ENCODE results near the gene HOXD10. TPM values are rescaled to one million over a fixed set of nuclear protein-coding genes. Genes with fewer than 3 reads are reported as not detected.
A peak's percentile ranks its signal among the peaks of the same experiment; 100 is the strongest.

The HOXD10 gene
- total RNA-seq, 1 donor from 2014 or later = 19.6 TPM

DNA sequence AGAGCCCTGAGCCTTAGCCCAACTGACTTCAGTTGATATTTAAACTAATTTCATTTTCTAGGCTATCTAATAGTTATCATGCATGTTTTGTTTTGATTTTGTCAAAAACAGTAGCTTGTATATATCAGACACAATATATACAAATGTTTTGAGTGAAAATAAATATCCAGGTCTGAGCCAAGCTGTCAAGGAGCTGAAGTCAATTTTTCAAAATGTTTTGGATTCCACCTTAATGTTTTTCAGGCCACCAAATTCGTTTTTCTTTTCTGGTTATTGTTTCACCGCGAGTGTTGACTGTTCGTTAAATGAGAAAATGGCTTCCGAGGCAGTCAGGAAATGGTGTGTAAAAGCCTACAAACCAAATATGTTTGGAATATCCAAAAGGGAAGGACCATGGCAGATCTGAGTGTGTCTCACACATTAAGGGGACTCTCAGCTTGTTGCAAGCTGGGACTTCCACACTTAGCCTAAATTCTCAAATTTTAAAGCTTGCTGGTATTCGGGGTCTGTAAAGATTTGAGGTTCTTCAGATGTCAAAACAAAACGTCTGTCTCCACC lies 14.2 kb upstream of the HOXD10 start:
- intact Hi-C loops (cut with DNase I) = no loop called here
- Histone ChIP-seq H3K27ac (peak overlapping the region; percentile 82), H3K4me3 (no peak overlapping the region), H3K36me3 (no peaks in the 10 kb centered on the region), H3K4me1 (peaks cover 63% of the 10 kb centered on the region), H3K9me3 (no peaks in the 10 kb centered on the region), H3K27me3 (no peaks in the 10 kb centered on the region)
- TF ChIP-seq, protein P1, sequence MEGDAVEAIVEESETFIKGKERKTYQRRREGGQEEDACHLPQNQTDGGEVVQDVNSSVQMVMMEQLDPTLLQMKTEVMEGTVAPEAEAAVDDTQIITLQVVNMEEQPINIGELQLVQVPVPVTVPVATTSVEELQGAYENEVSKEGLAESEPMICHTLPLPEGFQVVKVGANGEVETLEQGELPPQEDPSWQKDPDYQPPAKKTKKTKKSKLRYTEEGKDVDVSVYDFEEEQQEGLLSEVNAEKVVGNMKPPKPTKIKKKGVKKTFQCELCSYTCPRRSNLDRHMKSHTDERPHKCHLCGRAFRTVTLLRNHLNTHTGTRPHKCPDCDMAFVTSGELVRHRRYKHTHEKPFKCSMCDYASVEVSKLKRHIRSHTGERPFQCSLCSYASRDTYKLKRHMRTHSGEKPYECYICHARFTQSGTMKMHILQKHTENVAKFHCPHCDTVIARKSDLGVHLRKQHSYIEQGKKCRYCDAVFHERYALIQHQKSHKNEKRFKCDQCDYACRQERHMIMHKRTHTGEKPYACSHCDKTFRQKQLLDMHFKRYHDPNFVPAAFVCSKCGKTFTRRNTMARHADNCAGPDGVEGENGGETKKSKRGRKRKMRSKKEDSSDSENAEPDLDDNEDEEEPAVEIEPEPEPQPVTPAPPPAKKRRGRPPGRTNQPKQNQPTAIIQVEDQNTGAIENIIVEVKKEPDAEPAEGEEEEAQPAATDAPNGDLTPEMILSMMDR (IDR thresholded peaks at IDR 0.05) = no peak
- TF ChIP-seq POLR2AphosphoS5 (IDR thresholded peaks at IDR 0.05; ENCODE audit: insufficient read depth in 1 of 2, low read depth in 1 of 2) (no peak), POLR2A (IDR thresholded peaks at IDR 0.05) (no peak)
- no peak for DNase-seq (ENCODE audit: extremely low spot score in 2 of 2)

DNA sequence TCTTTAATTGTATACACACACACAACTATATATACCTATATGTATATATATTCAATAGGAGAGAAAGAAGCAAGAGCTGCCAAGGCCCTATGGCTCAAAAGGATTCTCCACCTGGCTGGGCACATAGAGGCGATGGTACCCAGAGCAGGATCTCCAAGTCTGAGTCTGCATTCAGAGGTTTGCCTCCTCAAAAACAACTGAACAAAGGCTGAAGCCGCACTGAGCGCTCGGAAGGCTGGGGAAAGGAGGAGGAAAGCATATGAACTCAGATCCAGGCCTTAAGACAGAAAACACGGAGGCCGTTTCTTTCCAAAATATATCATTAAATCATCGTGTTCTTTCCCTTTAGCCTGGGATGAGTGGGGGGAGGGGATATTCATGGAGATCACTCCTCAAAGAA lies 13.4 kb upstream of the HOXD10 start:
- no peaks in the 10 kb centered on the region for H3K9me3 ChIP-seq
- peaks cover 58% of the 10 kb centered on the region for H3K4me1 ChIP-seq
- intact Hi-C loops (cut with DNase I) = no loop called here
- TF ChIP-seq POLR2AphosphoS5 (IDR thresholded peaks at IDR 0.05; ENCODE audit: insufficient read depth in 1 of 2, low read depth in 1 of 2) (no peak), POLR2A (IDR thresholded peaks at IDR 0.05) (no peak)
- TF ChIP-seq, protein P1 (IDR thresholded peaks at IDR 0.05) = no peak
- DNase-seq (ENCODE audit: extremely low spot score in 2 of 2) = no peak
- no peaks in the 10 kb centered on the region for H3K27me3 ChIP-seq
- peak overlapping the region; percentile 82 for H3K27ac ChIP-seq
- no peaks in the 10 kb centered on the region for H3K36me3 ChIP-seq
- H3K4me3 ChIP-seq = peak overlapping the region; percentile 21 to 54

DNA sequence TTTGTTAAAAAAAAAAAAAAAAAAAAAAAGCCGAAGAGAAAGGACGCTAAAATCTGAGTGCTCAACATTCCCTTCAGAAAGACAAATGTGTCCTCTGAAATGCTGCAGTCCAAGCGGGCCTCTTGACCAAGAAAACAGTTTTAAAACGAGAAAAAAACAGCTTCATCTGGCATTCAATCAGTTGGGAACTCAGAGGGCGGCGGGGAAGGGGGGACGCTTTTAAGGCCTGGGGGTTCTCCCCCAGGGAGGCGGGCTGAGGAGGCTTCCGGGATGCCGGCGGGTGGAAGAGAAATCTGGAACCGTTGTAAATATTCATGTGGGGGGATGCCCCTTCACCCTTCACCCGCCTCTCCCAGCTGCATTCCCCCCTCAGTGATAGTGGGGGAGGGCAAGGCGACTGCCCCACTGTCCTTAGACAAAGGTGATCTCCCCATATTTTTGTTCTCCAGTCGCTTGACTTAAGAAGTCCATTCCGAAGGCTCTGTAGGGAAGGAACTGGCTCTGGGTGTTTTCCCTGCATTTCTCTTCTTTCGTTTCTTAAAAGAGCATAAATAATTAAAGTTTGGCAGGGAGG lies 12.7 kb upstream of the HOXD10 start:
- Histone ChIP-seq H3K36me3 (no peaks in the 10 kb centered on the region), H3K4me1 (peaks cover 59% of the 10 kb centered on the region), H3K9me3 (no peaks in the 10 kb centered on the region), H3K4me3 (peak overlapping the region; percentile 54 to 59), H3K27ac (peak overlapping the region; percentile 82), H3K27me3 (no peaks in the 10 kb centered on the region)
- peak in 1 of 2 donors; percentile 53 for TF ChIP-seq POLR2AphosphoS5 (IDR thresholded peaks at IDR 0.05; ENCODE audit: insufficient read depth in 1 of 2, low read depth in 1 of 2)
- TF ChIP-seq, protein P1 (IDR thresholded peaks at IDR 0.05) = no peak
- intact Hi-C loops (cut with DNase I) = no loop called here
- no peak for DNase-seq (ENCODE audit: extremely low spot score in 2 of 2)

DNA sequence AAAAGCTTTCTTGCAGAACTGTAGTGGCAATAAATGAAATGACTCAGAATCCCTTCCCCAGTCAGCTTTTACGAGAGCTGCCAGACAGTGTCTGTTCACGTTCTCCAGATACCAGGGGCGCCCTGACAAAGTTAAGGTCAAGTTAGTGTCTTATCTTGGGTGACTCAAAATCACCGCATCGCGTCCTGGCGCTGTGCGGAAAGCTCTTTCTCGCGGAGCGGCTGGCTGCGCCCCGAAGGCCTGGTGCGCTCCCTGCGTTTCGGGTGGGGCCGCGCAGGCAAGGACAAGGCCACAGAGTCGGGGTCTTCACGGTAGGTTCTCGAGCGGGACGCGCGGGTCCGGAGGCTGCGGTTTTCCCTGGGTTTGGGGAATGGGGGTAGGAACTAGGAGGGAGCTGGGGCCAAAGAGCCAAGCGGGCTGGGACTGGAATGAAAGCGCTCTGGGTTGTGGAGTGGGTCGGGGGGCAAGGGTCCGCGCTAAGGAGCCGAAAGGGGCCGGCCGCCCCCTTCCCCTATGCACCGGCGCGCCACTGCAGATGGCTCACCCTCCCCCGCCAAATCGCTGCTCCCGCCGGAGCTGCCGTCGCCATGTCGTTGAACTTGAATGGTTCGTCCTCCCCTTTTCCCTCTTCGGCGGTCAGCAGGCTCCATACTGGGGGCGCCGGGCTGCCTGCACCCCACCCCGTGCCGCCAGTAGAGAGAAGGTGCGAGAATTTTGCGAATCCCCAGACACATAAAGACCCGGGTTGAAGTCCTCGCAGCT lies 12.1 kb upstream of the HOXD10 start:
- no peaks in the 10 kb centered on the region for H3K36me3 ChIP-seq
- H3K4me1 ChIP-seq = peaks cover 66% of the 10 kb centered on the region
- no peaks in the 10 kb centered on the region for H3K27me3 ChIP-seq
- no peak for DNase-seq (ENCODE audit: extremely low spot score in 2 of 2)
- peak overlapping the region; percentile 54 to 59 for H3K4me3 ChIP-seq
- H3K27ac ChIP-seq = peak overlapping the region; percentile 82
- no peaks in the 10 kb centered on the region for H3K9me3 ChIP-seq
- intact Hi-C loops (cut with DNase I) = no loop called here
- TF ChIP-seq, protein P1 (IDR thresholded peaks at IDR 0.05) = no peak
- TF ChIP-seq POLR2AphosphoS5 (IDR thresholded peaks at IDR 0.05; ENCODE audit: insufficient read depth in 1 of 2, low read depth in 1 of 2) (peak in 1 of 2 donors; percentile 66), POLR2A (IDR thresholded peaks at IDR 0.05) (peak in 1 of 2 donors; percentile 29)
